A549 (cell line): Measurements from ENCODE around the gene PPP4R3B. TPM values are rescaled to one million over a fixed set of nuclear protein-coding genes. Genes with fewer than 3 reads are reported as not detected.

Experiments
- ATAC-seq, 2 experiments: fragments of 200-7000 bp in 1 of 2; fragments of >200 bp in 1 of 2; cut with Nextera tagmentation in 1 of 2; cut with Tn5 transposase in 1 of 2; 3 replicates each; pipeline versions ENCODE4 v1.8.0 to v1.9.1; 2018 to 2020; ENCODE audit warnings: mild to moderate bottlenecking in 1 of 2, moderate library complexity in 1 of 2
- CTCF ChIA-PET: fragments of 300-600 bp; sonication (Branson Sonifier 250); formaldehyde crosslinking; extraction: SDS; loops from one replicate; lab custom pipeline; 2021; ENCODE audit warnings: antibody characterized with exemption, inconsistent platforms; lab: Yijun Ruan, JAX
- POLR2A ChIA-PET: fragments of 350-600 bp; formaldehyde crosslinking; extraction: SDS; loops from one replicate; lab custom pipeline; 2021; ENCODE audit warnings: antibody characterized with exemption, inconsistent platforms; lab: Yijun Ruan, JAX
- DNase-seq, 2 experiments: peaks; one replicate each; pipeline versions ENCODE4 v3.0.0 to v3.0.0-alpha.2; 2011 to 2016; ENCODE audit warnings: low read depth in 1 of 2, low spot score in 1 of 2
- FAIRE-seq: peaks from 2 replicates; lab custom pipeline; 2011; peaks lifted over from hg19 to GRCh38; lab: Jason Lieb, UNC
- H3K27ac ChIP-seq, 2 experiments: fragments of >200 bp; sonication (Bioruptor Twin); formaldehyde crosslinking; 3 replicates each; pipeline ENCODE4 v1.5.1; 2016 to 2017
- H3K4me1 ChIP-seq: fragments of >200 bp; sonication (Bioruptor Twin); formaldehyde crosslinking; 3 replicates; pipeline ENCODE4 v1.6.1; 2016
- H3K4me2 ChIP-seq: fragments of >200 bp; sonication (Bioruptor Twin); formaldehyde crosslinking; 3 replicates; pipeline ENCODE4 v1.6.1; 2016
- H3K4me3 ChIP-seq: fragments of >200 bp; sonication (Bioruptor Twin); formaldehyde crosslinking; 3 replicates; pipeline ENCODE4 v1.5.1; 2016
- H3K9me3 ChIP-seq: fragments of >200 bp; sonication (Bioruptor Twin); formaldehyde crosslinking; 3 replicates; pipeline ENCODE4 v1.6.1; 2016
- CBX8 ChIP-seq: fragments of 200-600 bp; sonication (generic); IDR thresholded peaks from 2 replicates; pipeline ENCODE4 v1.6.1; 2016
- GATA3 ChIP-seq: IDR thresholded peaks from 2 replicates; pipeline ENCODE4 v1.6.1; 2012; ENCODE audit warnings: borderline replicate concordance
- HDAC2 ChIP-seq: fragments of 200-600 bp; sonication (generic); IDR thresholded peaks from 2 replicates; pipeline ENCODE4 v1.6.1; 2016
- HOXA7 ChIP-seq: fragments of 250-450 bp; sonication (Bioruptor Pico); IDR thresholded peaks from 2 replicates; pipeline ENCODE4 v1.5.0; 2020; ENCODE audit warnings: mild to moderate bottlenecking, moderate library complexity
- HOXB5 ChIP-seq: fragments of 250-450 bp; sonication (Bioruptor Pico); IDR thresholded peaks from 2 replicates; pipeline ENCODE4 v1.5.0; 2020; ENCODE audit warnings: mild to moderate bottlenecking, moderate library complexity
- MYC ChIP-seq: IDR thresholded peaks from 2 replicates; pipeline ENCODE4 v1.6.1; 2012; ENCODE audit warnings: mild to moderate bottlenecking, inconsistent platforms, low read length, improper control_type of control experiment, borderline replicate concordance
- NFE2L2 ChIP-seq: fragments of 150-350 bp; conservative IDR thresholded peaks from 2 replicates; pipeline ENCODE4 v1.6.1; 2014; ENCODE audit warnings: low read length
- NR3C1 ChIP-seq: fragments of >200 bp; sonication (Bioruptor Twin); formaldehyde crosslinking; IDR thresholded peaks from 3 replicates; pipeline ENCODE4 v1.6.1; 2017
- RCOR1 ChIP-seq: fragments of 150-350 bp; IDR thresholded peaks from 2 replicates; pipeline ENCODE4 v1.6.1; 2014; ENCODE audit warnings: antibody characterized with exemption, low read length, low read depth
- SREBF2 ChIP-seq: fragments of 450-650 bp; IDR thresholded peaks from 2 replicates; pipeline ENCODE4 v1.6.1; 2014; ENCODE audit warnings: mild to moderate bottlenecking, moderate library complexity
- TP53 ChIP-seq: fragments of 250-450 bp; sonication (Bioruptor Pico); IDR thresholded peaks from 2 replicates; pipeline ENCODE4 v1.5.0; 2021; ENCODE audit warnings: mild to moderate bottlenecking, moderate library complexity
- ZC3H11A ChIP-seq: fragments of 450-650 bp; IDR thresholded peaks from 2 replicates; pipeline ENCODE4 v1.6.1; 2014; ENCODE audit warnings: antibody characterized with exemption, mild to moderate bottlenecking
- WGBS: methylation state at CpG from one replicate; pipeline ENCODE4 v1.1.6; 2017; ENCODE audit errors: missing lambda C conversion rate; 5-methylcytosine and 5-hydroxymethylcytosine counted together
- polyA plus RNA-seq, 4 experiments: library from polyadenylated mRNA; depleted of rRNA in 3 of 4; stranded (reverse); fragments of >200 nt; fragmentation: RNase III in 1 of 4; extraction: RNeasy Plus Mini Kit Qiagen cat#74134 plus additional on column Dnase treatment in 1 of 4; gene quantifications; 2 replicates in 3 of 4; 3 replicates in 1 of 4; pipeline ENCODE4 v1.2.3, GENCODE V29; 2011 to 2017
- TF ChIP-seq, protein P1 (sequence below): IDR thresholded peaks from 2 replicates; pipeline ENCODE4 v1.6.1; 2012
- TF ChIP-seq, protein P2 (sequence below): fragments of 450-650 bp; IDR thresholded peaks from 2 replicates; pipeline ENCODE4 v1.6.1; 2014; ENCODE audit warnings: antibody characterized with exemption
- TF ChIP-seq, protein P3 (sequence below): IDR thresholded peaks from 2 replicates; pipeline ENCODE4 v1.6.1; 2012; ENCODE audit warnings: low read depth, borderline replicate concordance
- TF ChIP-seq, protein P4 (sequence below): IDR thresholded peaks from 2 replicates; pipeline ENCODE4 v1.6.1; 2012

The PPP4R3B gene
- polyA plus RNA-seq, 2 of the 4 experiments (the other 2 are of a cell fraction) = 34.6 to 70.9 TPM

DNA sequence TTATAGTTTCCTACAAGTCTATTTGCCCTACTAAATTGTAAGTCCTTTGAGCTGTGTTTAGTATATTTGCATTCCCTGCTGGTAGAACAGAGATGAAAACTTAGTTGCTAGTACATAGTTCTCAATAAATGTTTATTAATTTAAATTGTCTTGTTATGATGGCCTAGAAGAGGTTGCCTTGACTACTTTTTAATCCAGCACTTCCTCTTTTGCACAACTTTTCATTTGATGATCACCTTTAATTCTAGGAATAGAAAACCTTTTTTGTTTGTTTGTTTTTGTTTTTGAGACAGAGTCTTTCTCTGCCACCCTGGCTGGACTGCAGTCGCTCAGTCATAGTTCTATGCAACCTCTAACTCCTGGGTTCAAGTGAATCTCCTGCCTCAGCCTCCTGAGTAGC lies 91.2 kb downstream of the PPP4R3B start:
- WGBS = 94% methylated on average over 1 of the region's 1 CpG

DNA sequence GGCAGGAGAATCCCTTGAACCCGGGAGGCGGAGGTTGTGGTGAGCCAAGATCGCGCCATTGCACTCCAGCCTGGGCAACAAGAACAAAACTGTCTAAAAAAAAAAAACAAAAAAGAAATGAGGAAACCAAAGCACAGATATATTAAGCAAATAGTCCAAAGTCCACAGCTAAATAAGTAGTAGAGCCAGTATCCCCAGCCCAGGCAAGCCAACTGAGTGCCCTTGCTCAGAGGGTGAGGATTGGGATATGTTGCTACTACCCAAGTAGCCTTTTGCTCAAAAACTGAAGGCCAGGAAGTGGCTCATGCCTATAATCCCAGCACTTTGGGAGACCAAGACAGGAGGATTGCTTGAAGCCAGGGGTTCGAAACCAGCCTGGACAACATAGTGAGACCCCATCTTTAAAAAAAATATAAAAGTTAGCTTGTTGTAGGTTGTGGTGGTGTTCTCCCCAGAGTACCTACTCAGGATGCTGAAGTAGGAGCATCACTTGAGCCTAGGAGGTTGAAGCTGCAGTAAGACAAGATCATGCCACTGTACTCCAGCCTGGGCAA lies 92.5 kb downstream of the PPP4R3B start:
- Histone ChIP-seq H3K4me1 (peaks cover 8% of the 10 kb centered on the region; the same call in 1 of the 3 replicates), H3K4me2 (no peak overlapping the region), H3K27ac (no peak overlapping the region), H3K4me3 (no peak overlapping the region), H3K9me3 (no peaks in the 10 kb centered on the region)
- POLR2A ChIA-PET = no interaction called here
- no peak for FAIRE-seq
- no peak for DNase-seq
- CTCF ChIA-PET = interaction anchor here (0.6 to 1.8 kb wide), 4 partner anchors 10 to 180 kb away, joined by 4 to 5 read pairs (median 4); no protein-coding TSS in a partner anchor
- ATAC-seq = no peak
- no peak for TF ChIP-seq HDAC2
- TF ChIP-seq HOXB5 (CRISPR knock-in tag) = no peak
- TF ChIP-seq SREBF2 = no peak
- TF ChIP-seq CBX8 = no peak
- no peak for TF ChIP-seq MYC
- TF ChIP-seq GATA3 = no peak
- TF ChIP-seq, protein P1, sequence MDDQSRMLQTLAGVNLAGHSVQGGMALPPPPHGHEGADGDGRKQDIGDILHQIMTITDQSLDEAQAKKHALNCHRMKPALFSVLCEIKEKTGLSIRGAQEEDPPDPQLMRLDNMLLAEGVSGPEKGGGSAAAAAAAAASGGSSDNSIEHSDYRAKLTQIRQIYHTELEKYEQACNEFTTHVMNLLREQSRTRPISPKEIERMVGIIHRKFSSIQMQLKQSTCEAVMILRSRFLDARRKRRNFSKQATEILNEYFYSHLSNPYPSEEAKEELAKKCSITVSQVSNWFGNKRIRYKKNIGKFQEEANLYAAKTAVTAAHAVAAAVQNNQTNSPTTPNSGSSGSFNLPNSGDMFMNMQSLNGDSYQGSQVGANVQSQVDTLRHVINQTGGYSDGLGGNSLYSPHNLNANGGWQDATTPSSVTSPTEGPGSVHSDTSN = no peak
- TF ChIP-seq ZC3H11A = no peak
- no peak for TF ChIP-seq RCOR1
- no peak for TF ChIP-seq TP53
- WGBS = 93% methylated on average over 5 of the region's 5 CpGs

More for the DNA sequence above, 91.2 kb downstream of the PPP4R3B start:
- CTCF ChIA-PET = interaction anchor here (1.2 to 1.8 kb wide), 2 partner anchors 9 to 12 kb away, joined by 3 to 4 read pairs; no protein-coding TSS in a partner anchor
- no peak overlapping the region for H3K27ac ChIP-seq
- ATAC-seq (no peak), DNase-seq (no peak), FAIRE-seq (no peak)
- TF ChIP-seq HOXA7 = no peak
- TF ChIP-seq, protein P2, sequence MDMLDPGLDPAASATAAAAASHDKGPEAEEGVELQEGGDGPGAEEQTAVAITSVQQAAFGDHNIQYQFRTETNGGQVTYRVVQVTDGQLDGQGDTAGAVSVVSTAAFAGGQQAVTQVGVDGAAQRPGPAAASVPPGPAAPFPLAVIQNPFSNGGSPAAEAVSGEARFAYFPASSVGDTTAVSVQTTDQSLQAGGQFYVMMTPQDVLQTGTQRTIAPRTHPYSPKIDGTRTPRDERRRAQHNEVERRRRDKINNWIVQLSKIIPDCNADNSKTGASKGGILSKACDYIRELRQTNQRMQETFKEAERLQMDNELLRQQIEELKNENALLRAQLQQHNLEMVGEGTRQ = no peak
- no peak for TF ChIP-seq GATA3
- no peak for TF ChIP-seq NR3C1
- no peaks in the 10 kb centered on the region for H3K9me3 ChIP-seq
- H3K4me3 ChIP-seq = no peak overlapping the region
- peaks cover under 1% of the 10 kb centered on the region; the same call in 1 of the 3 replicates for H3K4me1 ChIP-seq
- POLR2A ChIA-PET = no interaction called here
- H3K4me2 ChIP-seq = no peak overlapping the region

DNA sequence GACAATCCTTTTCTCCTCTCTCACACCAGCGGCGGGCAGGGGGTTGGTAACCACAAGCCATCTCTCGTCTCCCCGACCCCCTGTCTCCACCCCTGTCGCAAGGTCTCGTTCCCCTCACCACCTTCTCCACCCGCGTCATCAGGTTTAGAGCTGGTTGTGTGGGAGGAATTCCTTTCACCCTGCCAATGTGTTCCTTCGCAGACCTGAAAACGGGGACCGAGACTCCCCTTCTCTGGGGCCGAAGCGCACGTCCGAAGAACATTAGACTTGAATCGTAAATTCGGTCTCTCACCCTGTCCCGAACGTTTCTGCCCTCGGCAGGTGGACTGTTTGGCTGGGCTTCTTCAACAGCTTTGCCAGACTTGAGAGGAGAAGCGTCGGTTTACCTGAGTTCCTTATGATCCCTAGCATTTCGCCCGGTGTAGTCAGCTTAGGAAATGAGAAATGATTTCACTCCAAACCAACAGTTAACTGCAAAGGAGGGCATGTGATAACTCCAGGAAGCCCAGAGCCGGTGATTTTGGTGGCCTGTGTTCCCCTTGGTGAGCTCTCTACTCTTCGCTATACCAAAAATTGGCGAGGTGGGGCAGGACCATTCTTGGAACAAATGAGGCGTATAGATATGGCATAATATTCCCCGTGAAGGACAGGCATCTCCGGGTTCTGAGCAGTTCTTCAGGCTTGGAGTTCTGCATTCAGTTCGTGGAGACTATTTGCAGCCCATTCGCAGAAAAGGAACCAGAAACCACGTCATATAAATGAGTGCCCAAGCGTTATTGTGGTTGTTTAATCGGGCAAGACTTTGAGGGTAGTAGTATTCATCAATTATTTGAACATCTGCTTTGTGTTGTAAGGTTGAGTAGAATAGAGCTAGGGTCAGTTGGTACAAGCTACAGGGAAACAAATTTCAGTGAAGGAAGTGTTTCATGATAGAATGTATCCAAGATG lies 97.2 kb downstream of the PPP4R3B start:
- WGBS = 10% methylated on average over 35 of the region's 35 CpGs
- Histone ChIP-seq H3K4me3 (peak overlapping the region; percentile 75), H3K4me2 (peak overlapping the region; percentile 85), H3K4me1 (peaks cover 12% of the 10 kb centered on the region; the same call in 1 of the 3 replicates), H3K27ac (peak overlapping the region; percentile 69 to 86), H3K9me3 (no peaks in the 10 kb centered on the region)
- CTCF ChIA-PET = interaction anchor here (0.9 to 2.5 kb wide), 7 partner anchors 11 to 99 kb away, joined by 3 to 8 read pairs (median 6); no protein-coding TSS in a partner anchor
- TF ChIP-seq GATA3 (no peak), NFE2L2 (no peak)
- TF ChIP-seq, protein P3, sequence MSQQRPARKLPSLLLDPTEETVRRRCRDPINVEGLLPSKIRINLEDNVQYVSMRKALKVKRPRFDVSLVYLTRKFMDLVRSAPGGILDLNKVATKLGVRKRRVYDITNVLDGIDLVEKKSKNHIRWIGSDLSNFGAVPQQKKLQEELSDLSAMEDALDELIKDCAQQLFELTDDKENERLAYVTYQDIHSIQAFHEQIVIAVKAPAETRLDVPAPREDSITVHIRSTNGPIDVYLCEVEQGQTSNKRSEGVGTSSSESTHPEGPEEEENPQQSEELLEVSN = 0 out of 2 replicates have a peak, but pooled peaks have one; percentile 26
- TF ChIP-seq, protein P4, sequence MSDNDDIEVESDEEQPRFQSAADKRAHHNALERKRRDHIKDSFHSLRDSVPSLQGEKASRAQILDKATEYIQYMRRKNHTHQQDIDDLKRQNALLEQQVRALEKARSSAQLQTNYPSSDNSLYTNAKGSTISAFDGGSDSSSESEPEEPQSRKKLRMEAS = 0 out of 2 replicates have a peak, but pooled peaks have one; percentile 21
- POLR2A ChIA-PET = interaction anchor here (0.5 to 1.8 kb wide), 15 partner anchors 8 to 470 kb away, joined by 3 to 18 read pairs (median 3); partner anchors contain the start of genes CCDC88A, CLHC1, RPS27A and RTN4
- DNase-seq (peak; percentile 19 to 25), FAIRE-seq (peak; percentile 28), ATAC-seq (peak; percentile 52 to 69)
